SK-N-SH treated with all-trans-retinoic acid at 6 μM for 48 hours (cell line): ENCODE data around the gene AHSA1.
A peak's percentile ranks its signal among the peaks of the same experiment; 100 is the strongest.

Experiments used
- ATAC-seq: fragments of 200-7000 bp; cut with Tn5 transposase; 3 replicates; pipeline ENCODE4 v1.9.1; 2020; ENCODE audit warnings: mild to moderate bottlenecking, moderate library complexity
- ARNTL ChIP-seq: fragments of 450-650 bp; formaldehyde crosslinking; IDR thresholded peaks from 2 replicates; pipeline ENCODE4 v1.5.0; 2020; ENCODE audit warnings: low read depth, mild to moderate bottlenecking, moderate library complexity, borderline replicate concordance
- BACH2 ChIP-seq: fragments of 250-450 bp; sonication (Bioruptor Pico); IDR thresholded peaks from 2 replicates; pipeline ENCODE4 v1.9.0; 2021; ENCODE audit warnings: mild to moderate bottlenecking, borderline replicate concordance
- CSDC2 ChIP-seq: fragments of 250-450 bp; sonication (Bioruptor Pico); IDR thresholded peaks from 2 replicates; pipeline ENCODE4 v1.5.0; 2020; ENCODE audit warnings: mild to moderate bottlenecking, moderate library complexity
- CSRNP3 ChIP-seq: fragments of 250-450 bp; sonication (Bioruptor Pico); IDR thresholded peaks from 2 replicates; pipeline ENCODE4 v1.5.1; 2021; ENCODE audit warnings: mild to moderate bottlenecking, moderate library complexity
- GLIS3 ChIP-seq: fragments of 250-450 bp; sonication (Bioruptor Pico); IDR thresholded peaks from 2 replicates; pipeline ENCODE4 v1.5.0; 2020; ENCODE audit warnings: mild to moderate bottlenecking, moderate library complexity
- ISL1 ChIP-seq: fragments of 250-450 bp; sonication (Bioruptor Pico); IDR thresholded peaks from 2 replicates; pipeline ENCODE4 v2.1.2; 2022; ENCODE audit warnings: mild to moderate bottlenecking, moderate library complexity
- OSR1 ChIP-seq: fragments of 250-450 bp; sonication (Bioruptor Pico); IDR thresholded peaks from 2 replicates; pipeline ENCODE4 v1.8.0; 2022; ENCODE audit warnings: moderate library complexity, mild to moderate bottlenecking, inconsistent platforms
- PATZ1 ChIP-seq: fragments of 250-450 bp; sonication (Bioruptor Pico); IDR thresholded peaks from 2 replicates; pipeline ENCODE4 v1.8.0; 2020; ENCODE audit warnings: mild to moderate bottlenecking, moderate library complexity, borderline replicate concordance
- POU6F1 ChIP-seq: fragments of 250-450 bp; sonication (Bioruptor Pico); IDR thresholded peaks from 2 replicates; pipeline ENCODE4 v1.8.0; 2021; ENCODE audit warnings: low read depth, mild to moderate bottlenecking, moderate library complexity, borderline replicate concordance
- PPARA ChIP-seq: fragments of 250-450 bp; sonication (Bioruptor Pico); IDR thresholded peaks from 2 replicates; pipeline ENCODE4 v1.5.0; 2020; ENCODE audit warnings: mild to moderate bottlenecking, borderline replicate concordance
- SNAI2 ChIP-seq: fragments of 250-450 bp; sonication (Bioruptor Pico); IDR thresholded peaks from 2 replicates; pipeline ENCODE4 v1.5.0; 2020; ENCODE audit warnings: mild to moderate bottlenecking, moderate library complexity
- TCF4 ChIP-seq: fragments of 250-450 bp; sonication (Bioruptor Pico); IDR thresholded peaks from 2 replicates; pipeline ENCODE4 v1.8.0; 2021; ENCODE audit warnings: mild to moderate bottlenecking, moderate library complexity, borderline replicate concordance
- TOX ChIP-seq: fragments of 250-450 bp; sonication (Bioruptor Pico); IDR thresholded peaks from 2 replicates; pipeline ENCODE4 v1.8.0; 2021; ENCODE audit warnings: mild to moderate bottlenecking, moderate library complexity, borderline replicate concordance
- TSHZ2 ChIP-seq: fragments of 250-450 bp; sonication (Bioruptor Pico); IDR thresholded peaks from 2 replicates; pipeline ENCODE4 v1.5.0; 2020; ENCODE audit warnings: mild to moderate bottlenecking, moderate library complexity
- ZFP30 ChIP-seq: fragments of 450-650 bp; formaldehyde crosslinking; IDR thresholded peaks from 2 replicates; pipeline ENCODE4 v1.5.0; 2022; ENCODE audit warnings: mild to moderate bottlenecking, moderate library complexity
- ZNF70 ChIP-seq: fragments of 450-650 bp; formaldehyde crosslinking; IDR thresholded peaks from 2 replicates; pipeline ENCODE4 v1.5.0; 2020; ENCODE audit warnings: mild to moderate bottlenecking, moderate library complexity
- ZNF8 ChIP-seq: fragments of 450-650 bp; formaldehyde crosslinking; IDR thresholded peaks from 2 replicates; pipeline ENCODE4 v1.5.0; 2020; ENCODE audit warnings: mild to moderate bottlenecking, moderate library complexity

Gene AHSA1

GRCh38 chr14:77458249-77458950 is 507 bp downstream of the AHSA1 start:
- no peak for TF ChIP-seq TCF4
- no peak for TF ChIP-seq POU6F1 (CRISPR knock-in tag)
- TF ChIP-seq ZNF8 (CRISPR knock-in tag), result no peak
- TF ChIP-seq ZFP30 (CRISPR knock-in tag), result no peak
- TF ChIP-seq TSHZ2 (CRISPR knock-in tag), result no peak
- no peak for TF ChIP-seq TOX (CRISPR knock-in tag)
- TF ChIP-seq BACH2 (CRISPR knock-in tag), result no peak
- TF ChIP-seq ZNF70, result no peak
- no peak for TF ChIP-seq GLIS3 (CRISPR knock-in tag)
- TF ChIP-seq CSDC2, result no peak
- no peak for TF ChIP-seq CSRNP3
- TF ChIP-seq SNAI2 (CRISPR knock-in tag), result no peak
- no peak for TF ChIP-seq PATZ1
- no peak for TF ChIP-seq ARNTL
- no peak for TF ChIP-seq OSR1 (CRISPR knock-in tag)
- peak; percentile 28 for ATAC-seq

- TF ChIP-seq CSDC2 (no peak), ISL1 (no peak), BACH2 (CRISPR knock-in tag) (no peak), SNAI2 (CRISPR knock-in tag) (no peak), GLIS3 (CRISPR knock-in tag) (no peak), ZNF70 (no peak), PPARA (CRISPR knock-in tag) (no peak), TOX (CRISPR knock-in tag) (no peak), OSR1 (CRISPR knock-in tag) (no peak), CSRNP3 (no peak), ZNF8 (CRISPR knock-in tag) (no peak), PATZ1 (no peak)
- peak; percentile 26 for ATAC-seq
These were observed 1.3 kb downstream of the AHSA1 start for GRCh38 chr14:77459072-77459723.
